ENCODE measurements around the gene CEACAM3.
"Not testable (repeated sequence)": the region's sequence is repeated elsewhere in the genome, so short reads cannot be mapped to it uniquely, and the experiment has no call there.

CEACAM3 gene

DNA sequence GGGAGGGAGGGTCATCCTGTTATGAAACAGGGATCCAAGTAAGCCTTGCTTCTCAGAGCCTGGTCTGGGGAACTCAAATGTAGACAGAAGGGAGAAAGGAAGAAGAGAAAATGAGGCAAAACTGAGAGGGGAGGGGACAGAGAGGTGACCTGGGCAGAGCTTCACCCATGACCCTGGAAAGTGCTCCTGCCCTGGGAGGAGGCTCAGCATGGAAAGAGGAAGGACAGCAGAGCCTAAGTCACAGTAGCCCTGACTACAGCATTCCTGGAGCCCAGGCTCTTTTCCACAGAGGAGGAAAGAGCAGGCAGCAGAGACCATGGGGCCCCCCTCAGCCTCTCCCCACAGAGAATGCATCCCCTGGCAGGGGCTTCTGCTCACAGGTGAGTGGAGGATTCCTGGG is at the start of gene CEACAM3:
CEACAM3 (plus strand) TSS at position 226 of the 400 bp plus-strand sequence; CDS start at position 317, 91 bp downstream.
- in situ Hi-C loops (cut with MboI; ENCODE audit: low sequenced_read_pairs): no loop called here

DNA sequence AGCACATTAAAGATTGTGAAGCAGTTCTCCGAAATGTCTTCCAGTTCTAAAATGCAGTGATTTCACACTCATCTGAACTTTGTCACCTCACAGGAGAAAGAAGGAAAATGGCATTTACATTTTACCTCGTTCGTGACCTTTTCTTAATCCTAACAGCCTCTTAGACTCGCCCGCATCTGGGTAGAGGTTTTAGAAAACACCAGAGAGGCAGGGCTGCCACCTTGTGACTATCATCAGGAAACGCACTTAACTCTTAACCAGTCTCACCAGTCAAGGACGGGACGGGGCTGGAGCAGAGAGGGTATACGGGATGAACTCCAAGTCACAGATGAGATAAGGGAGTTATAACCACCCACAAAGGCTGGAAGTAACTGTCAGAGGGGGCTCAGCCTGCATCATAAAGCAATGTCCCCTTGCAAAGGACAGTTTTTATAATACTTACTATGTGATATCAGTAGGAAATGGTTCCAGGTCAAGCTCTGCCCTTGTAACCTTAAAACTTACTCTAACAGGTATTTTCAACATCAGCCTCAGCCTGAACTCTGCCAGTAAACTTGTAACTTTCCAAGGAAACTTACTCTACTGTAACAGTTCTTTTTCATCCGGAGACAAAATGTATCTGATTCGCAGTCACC is 49.7 kb upstream of the CEACAM3 start:
- in situ Hi-C loops (cut with MboI; ENCODE audit: low sequenced_read_pairs): no loop called here

DNA sequence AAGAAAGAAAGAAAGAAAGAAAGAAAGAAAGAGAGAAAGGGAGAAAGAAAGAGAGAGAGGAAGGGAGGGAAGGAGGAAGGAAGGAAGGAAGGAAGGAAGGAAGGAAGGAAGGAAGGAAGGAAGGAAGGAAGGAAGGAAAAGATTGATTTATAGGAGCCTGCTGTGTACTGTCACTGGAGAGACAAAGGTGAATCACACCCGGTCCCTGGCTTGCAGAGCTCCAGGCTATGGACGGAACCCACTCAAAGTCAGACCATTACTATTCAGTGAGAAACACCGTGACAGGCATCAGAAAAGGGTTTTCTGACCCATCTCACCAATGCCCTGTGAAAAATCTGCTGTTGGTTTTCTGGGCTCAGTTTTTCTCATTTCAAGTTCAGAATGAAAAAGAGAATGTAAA is 48.4 kb upstream of the CEACAM3 start:
- in situ Hi-C loops (cut with MboI; ENCODE audit: low sequenced_read_pairs): no loop called here

DNA sequence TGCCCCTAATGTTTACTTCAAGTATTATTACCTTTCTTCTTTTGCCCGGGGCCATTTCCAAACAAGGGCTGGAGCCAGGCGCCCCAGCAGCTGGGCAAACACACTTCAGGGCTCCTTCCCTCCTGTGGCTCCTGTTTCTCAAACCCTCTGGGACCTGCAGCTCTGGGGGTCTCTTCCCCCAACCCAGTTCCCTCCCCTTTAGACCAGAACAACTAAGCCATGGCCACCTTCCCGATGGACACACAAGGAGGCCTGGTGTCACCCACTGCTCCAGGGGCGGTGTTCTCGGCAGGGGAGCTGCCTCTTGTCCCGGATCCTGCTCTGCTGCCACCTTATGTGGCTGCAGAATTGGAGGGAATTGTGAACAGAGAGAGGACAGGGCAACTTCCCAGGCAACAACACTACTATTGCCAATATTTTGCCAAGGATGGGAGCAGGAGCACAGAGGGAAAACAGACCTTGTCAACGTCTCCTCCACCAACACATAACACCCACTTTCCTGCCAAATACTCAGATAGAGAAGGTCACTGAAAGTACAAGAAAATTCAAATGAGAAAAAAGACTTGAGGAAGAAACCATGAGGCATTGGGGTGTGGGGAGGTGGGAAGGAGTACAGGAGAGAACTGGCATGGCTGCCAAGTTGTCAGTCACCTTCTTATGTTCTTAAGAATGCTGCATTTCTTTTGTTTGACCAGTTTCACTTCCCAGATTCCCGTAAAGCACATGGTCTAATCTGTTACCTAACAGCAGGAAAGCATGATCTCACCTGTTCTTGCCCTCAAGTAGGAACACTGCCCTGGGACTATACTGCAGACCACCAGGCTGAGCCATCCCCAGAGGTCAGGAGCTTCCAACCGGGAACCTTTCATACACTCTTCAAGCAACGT is 45.9 kb upstream of the CEACAM3 start:
- in situ Hi-C loops (cut with MboI; ENCODE audit: low sequenced_read_pairs): not testable (repeated sequence)

DNA sequence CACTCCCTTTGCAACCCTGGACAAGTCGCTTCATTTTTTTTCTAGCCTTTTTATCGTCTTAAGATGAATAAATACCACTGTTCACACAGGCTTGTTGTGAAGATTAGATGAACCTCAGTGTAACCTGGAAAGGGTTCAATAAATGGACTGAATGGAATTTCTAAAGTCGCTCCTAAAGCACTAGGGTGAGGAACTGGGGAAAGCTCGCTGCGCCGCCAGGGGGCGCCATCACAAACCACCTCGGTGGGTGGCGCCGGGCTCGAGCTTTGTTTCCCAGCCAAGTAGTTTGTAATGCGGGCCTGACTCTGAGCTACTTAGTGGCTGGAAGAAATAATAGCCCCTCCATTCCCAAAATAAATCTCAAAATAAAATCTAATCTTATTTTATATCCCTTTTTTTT is 43.2 kb upstream of the CEACAM3 start:
- in situ Hi-C loops (cut with MboI; ENCODE audit: low sequenced_read_pairs): no loop called here

DNA sequence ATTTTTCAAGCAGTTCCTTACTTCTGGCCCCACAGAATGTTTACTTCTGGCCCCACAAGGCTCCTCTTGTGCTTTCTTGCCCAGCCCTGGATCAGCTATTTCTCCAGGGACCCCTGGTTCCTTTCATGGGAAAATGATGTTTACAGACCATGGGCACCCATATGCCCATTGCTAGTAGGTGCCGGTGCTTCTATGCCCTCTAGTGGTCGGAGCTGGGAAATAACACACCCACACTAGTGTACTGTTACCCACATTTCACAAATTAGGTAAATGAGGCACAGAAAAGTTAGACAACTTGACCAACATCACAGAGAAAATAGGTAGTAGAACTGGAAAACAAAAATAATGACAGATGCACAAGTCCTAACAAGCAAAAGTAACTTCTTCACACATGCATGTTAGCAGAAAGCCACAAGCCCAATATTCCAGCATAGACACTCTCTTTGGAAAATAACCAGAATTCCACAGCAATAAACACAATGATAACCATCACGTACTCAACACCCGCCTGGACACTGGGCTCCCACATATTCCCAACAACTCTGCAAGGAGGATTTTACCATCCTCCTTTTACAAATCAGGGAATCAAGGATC is 42.4 kb upstream of the CEACAM3 start:
- in situ Hi-C loops (cut with MboI; ENCODE audit: low sequenced_read_pairs): no loop called here

DNA sequence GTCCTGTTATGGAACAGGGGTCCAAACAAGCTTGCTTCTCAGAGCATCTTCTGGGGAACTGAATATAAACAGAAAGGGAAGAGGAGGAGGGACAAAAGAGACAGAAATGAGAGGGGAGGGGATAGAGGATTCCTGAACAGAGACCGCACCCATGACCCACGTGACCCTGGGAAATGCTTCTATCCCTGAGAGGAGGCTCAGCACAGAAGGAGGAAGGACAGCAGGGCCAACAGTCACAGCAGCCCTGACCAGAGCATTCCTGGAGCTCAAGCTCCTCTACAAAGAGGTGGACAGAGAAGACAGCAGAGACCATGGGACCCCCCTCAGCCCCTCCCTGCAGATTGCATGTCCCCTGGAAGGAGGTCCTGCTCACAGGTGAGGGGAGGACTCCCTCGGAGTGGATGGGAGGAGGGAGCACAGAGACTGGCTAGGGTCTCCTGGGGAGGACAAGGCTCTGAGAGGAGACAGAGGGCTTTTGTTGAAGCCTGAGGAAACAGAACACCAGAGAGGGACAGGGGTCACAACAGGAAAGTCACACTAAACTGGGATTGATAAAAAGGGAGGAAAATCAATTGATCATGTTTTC is 41.0 kb upstream of the CEACAM3 start, which contains the start of gene CEACAM6:
CEACAM6 (plus strand) TSS at position 203 of the 586 bp plus-strand sequence; CDS start at position 312, 109 bp downstream.
- in situ Hi-C loops (cut with MboI; ENCODE audit: low sequenced_read_pairs): no loop called here

DNA sequence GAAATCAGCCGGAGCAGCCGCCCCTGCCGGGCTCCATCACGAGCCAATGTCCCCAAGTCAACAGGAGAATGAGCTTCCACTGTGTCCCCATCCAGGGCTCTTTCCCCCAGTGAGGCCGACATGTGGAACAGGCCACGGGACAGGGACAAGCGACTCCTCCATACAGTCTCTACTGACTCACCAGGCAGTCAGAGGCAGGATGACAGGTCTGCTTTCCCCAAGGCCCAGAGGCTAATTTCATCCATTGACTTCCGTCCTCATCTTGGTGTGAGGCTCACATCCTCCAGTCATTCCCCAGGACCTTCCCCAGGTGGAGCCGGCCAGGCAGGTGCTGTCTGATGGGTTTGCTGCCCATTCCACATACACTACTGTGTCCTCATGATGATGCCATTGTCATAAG is 37.5 kb upstream of the CEACAM3 start:
- in situ Hi-C loops (cut with MboI; ENCODE audit: low sequenced_read_pairs): no loop called here

GRCh38 chr19:41767115-41767514 is 29.3 kb upstream of the CEACAM3 start:
- in situ Hi-C loops (cut with MboI; ENCODE audit: low sequenced_read_pairs): no loop called here

DNA sequence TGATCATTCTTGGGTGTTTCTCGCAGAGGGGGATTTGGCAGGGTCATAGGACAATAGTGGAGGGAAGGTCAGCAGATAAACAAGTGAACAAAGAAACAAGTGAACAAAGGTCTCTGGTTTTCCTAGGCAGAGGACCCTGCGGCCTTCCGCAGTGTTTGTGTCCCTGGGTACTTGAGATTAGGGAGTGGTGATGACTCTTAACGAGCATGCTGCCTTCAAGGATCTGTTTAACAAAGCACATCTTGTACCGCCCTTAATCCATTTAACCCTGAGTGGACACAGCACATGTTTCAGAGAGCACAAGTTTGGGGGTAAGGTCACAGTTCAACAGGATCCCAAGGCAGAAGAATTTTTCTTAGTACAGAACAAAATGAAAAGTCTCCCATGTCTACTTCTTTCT is 28.3 kb upstream of the CEACAM3 start:
- in situ Hi-C loops (cut with MboI; ENCODE audit: low sequenced_read_pairs): not testable (repeated sequence)

- in situ Hi-C loops (cut with MboI; ENCODE audit: low sequenced_read_pairs): no loop called here
Measured at GRCh38 chr19:41769608-41770007, 26.8 kb upstream of the CEACAM3 start.

GRCh38 chr19:41771410-41771809 is 25.0 kb upstream of the CEACAM3 start:
- in situ Hi-C loops (cut with MboI; ENCODE audit: low sequenced_read_pairs): no loop called here

- in situ Hi-C loops (cut with MboI; ENCODE audit: low sequenced_read_pairs): no loop called here
Measured at GRCh38 chr19:41774515-41774980, 21.8 kb upstream of the CEACAM3 start.

DNA sequence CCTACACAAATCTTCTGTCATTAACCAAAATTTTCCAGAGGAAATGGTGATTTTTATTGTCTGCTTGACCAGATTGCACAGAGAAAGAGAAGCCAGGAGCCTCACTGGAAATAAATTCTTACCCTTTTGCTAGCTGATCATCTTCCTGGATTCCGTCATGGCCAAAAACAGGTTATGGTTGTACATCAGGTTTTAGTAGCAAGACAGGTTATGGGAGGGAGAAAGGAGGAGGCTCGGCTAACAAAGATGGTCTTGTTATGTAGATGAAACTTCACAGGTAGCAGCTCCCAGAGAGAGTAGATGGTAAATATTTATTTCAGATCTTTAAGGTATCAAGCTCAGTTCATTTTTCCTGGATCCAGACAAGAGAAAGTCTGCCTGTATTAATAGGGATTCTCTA is 19.7 kb upstream of the CEACAM3 start:
- in situ Hi-C loops (cut with MboI; ENCODE audit: low sequenced_read_pairs): no loop called here

DNA sequence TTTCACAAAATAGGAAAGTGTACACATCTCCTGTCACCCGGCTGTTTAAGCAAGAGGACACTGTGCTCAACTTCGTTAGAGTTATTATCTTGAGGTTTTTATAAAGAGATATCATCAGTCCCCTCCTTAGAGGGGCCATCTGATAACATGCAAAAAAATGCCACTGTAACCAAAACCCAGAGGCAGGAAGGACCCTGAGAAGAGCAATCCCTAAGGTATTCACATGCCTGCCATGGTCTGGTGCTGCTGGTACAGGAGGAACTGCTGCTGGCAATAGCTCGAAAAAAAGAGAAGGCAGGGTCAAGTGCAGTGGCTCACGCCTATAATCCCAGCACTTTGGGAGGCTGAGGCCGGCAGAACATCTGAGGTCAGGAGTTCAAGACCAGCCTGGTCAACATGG is 12.8 kb upstream of the CEACAM3 start:
- in situ Hi-C loops (cut with MboI; ENCODE audit: low sequenced_read_pairs): no loop called here

DNA sequence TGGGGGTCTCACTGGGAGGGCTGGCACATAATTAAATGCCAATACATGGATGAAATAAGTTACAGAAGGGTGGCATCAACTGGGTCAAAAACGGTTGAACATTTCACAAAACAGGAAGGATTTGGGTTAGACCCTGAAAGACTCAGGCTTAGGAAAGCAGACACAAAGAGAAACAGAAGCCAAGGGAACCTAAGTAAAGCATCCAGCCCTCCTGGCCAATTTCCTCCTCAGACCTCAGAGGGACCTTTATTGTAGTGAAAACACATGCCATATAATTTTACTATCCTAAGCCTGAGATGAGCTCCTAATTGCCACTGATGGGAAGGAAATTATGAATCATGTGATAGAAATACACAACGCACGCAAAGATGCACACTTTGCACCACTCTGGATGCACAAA is 12.1 kb upstream of the CEACAM3 start:
- in situ Hi-C loops (cut with MboI; ENCODE audit: low sequenced_read_pairs): no loop called here

DNA sequence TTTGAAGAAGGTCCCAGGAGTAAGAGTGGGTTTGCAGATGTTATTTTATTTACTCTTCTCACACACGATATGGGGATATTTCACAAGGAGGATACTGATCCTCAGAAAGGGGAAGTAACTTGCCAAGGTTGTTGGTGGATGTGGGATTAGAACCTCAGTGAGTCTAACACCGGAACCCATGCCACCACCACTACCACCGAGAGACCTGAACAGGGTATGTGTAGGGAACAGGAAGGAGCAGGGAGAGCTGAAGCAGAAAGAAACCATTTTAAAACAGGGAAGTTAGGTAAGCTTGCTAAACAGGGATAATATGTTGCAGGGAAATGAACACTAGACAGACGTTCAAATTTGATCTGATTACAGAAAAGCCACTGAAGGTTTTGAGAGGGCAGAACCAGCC is 11.6 kb upstream of the CEACAM3 start:
- in situ Hi-C loops (cut with MboI; ENCODE audit: low sequenced_read_pairs): no loop called here

DNA sequence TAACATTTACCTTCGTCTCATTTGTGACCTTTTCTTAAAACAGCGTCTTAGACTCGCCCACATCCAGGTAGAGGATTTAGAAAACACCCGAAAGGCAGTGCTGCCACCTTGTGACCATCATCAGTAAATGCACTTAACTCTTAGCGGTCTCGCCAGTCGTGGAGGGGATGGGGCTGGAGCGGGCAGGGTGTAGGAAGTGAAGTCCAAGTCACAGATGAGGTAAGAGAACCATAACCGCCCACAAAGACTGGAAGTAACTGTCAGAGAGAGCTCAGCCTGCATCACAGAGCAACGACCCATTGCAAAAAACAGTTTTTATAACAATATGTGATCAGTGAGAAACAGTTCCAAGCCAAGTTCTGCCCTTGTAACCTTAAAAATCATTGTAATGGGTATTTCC is 10.7 kb upstream of the CEACAM3 start:
- in situ Hi-C loops (cut with MboI; ENCODE audit: low sequenced_read_pairs): no loop called here

DNA sequence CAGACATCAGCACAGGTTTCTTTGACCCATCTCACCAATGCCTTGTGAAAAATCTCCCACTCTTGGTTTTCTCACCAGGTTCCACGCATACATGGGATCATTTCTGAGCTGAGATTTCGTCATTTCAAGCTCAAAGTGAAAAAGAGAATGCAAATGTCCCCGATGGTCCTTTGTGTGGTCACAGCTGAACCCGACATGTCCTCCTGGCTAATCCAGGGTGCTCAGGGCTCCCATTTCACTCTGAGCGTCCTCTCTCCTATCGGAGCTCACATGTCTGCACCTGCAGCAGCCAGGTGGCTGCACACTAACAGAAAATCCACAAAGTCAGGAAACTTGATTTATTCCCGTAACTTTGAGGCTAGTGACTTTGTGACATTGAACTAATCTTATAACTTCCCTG is 9.3 kb upstream of the CEACAM3 start:
- in situ Hi-C loops (cut with MboI; ENCODE audit: low sequenced_read_pairs): no loop called here

- in situ Hi-C loops (cut with MboI; ENCODE audit: low sequenced_read_pairs): not testable (repeated sequence)
Measured at GRCh38 chr19:41788518-41788917, 7.9 kb upstream of the CEACAM3 start.

DNA sequence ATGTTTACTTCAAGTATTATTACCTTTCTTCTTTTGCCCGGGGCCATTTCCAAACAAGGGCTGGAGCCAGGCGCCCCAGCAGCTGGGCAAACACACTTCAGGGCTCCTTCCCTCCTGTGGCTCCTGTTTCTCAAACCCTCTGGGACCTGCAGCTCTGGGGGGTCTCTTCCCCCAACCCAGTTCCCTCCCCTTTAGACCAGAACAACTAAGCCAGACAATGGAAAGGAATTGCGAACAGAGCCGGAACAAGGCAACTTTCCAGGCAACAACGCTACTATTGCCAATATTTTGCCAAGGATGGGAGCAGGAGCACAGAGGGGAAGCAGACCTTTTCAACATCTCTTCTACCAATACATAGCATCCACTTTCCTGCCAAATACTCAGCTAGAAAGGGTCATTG is 7.3 kb upstream of the CEACAM3 start:
- in situ Hi-C loops (cut with MboI; ENCODE audit: low sequenced_read_pairs): not testable (repeated sequence)
